NCI-H1417 treated with DMSO at 0.1 percent for 48 hours (cell line): Measurements from ENCODE around the gene UNK.
"Not testable (repeated sequence)": the region's sequence is repeated elsewhere in the genome, so short reads cannot be mapped to it uniquely, and the experiment has no call there.

ENCODE experiments used
- DNase-seq: peaks from one replicate; lab custom pipeline; 2025; lab: John Stamatoyannopoulos, UW

The UNK gene

GRCh38 chr17:75807861-75808260, 23.3 kb downstream of the UNK start:
- DNase-seq, result no peak

DNA sequence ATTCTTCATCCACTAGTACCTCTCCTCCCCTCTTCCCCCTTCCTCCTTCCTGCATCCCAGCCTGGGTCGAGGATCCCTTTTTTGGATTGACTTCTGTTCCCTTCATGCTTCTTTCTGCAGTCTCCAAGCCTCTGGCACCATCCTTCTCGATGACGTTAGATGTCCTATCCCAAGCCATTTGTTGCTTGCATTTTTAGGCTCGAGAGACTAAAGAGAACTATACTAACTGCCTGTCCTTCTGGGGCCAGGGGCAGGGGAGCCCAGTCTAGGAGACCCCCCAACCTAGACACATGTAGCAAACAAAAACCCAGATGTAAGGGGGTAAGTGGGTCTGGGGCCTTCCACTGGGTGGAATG, 23.9 kb downstream of the UNK start:
- no peak for DNase-seq

DNA sequence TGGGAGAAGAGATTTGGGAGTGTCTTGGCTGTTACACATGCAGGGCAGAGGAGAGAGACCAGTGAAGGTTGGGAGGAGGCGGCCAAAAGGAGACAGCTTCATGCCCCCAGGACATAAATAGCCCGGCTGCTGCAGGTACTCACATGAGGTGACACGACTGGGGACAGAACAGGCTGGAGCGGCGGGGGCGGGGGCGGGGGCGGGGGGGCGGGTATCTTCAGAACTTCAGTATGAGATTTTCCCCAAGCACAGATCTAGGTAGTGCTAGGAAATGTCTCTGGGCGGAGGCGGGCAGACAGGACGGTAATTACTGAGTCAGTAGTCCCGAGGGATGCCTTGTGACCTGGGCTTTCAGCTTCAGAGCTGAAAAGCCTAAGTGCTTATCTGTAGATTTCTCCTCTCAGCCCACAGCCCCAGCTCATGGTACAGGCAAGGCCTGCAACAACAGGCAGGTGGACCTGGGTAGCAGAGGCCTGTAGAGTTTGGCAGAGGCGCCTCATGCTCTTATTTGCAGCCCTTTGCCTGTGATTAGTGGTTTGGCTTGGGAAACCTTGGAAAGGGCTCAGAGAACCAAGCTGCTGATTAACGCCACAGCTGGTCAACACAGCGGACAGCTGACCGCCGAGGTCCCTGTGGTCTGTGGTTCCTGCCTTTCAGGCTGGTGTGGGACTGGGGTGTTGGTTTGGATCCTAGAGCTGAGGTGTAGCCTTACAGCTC, 24.5 kb downstream of the UNK start:
- no peak for DNase-seq

- DNase-seq, result no peak
These were observed 25.1 kb downstream of the UNK start for GRCh38 chr17:75809631-75810111.

- no peak for DNase-seq
These were observed 25.6 kb downstream of the UNK start for GRCh38 chr17:75810216-75810615.

DNA sequence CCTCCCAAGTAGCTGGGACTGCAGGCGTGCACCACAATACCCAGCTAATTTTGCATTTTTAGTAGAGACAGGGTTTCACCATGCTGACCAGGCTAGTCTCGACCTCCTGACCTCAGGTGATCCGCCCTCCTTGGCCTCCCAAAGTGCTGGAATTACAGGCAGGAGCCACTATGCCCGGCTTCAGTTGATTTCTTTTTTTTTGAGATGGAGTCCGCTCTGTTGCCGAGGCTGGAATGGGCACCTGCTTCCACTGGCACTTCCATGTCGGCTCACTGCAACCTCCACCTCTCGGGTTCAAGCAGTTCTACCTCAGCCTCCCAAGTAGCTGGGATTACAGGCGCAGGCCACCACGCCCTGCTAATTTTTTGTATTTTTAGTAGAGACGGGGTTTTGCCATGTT, 26.1 kb downstream of the UNK start:
- not testable (repeated sequence) for DNase-seq

- DNase-seq, result no peak
These were observed 26.6 kb downstream of the UNK start for GRCh38 chr17:75811174-75811573.

GRCh38 chr17:75812096-75813013, 27.7 kb downstream of the UNK start:
- DNase-seq, result no peak

- DNase-seq, result no peak
These were observed 28.7 kb downstream of the UNK start for GRCh38 chr17:75813081-75814020.

DNA sequence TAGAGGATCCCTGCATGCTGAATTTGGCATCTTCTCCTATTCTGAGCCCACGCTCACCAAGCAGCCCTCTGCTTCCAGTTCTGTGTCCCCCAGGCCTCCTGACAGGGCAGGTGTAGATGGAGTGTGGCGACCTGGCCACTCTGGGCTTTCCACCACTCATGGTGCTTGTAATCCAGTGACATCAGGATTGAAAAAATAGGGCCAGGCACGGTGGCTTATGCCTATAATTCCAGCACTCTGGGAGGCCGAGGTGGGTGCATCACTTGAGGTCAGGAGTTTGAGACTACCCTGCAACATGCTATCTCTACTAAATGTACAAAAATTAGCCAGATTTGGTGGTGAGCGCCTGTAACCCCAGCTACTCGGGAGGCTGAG, 29.4 kb downstream of the UNK start:
- DNase-seq, result no peak

- DNase-seq, result no peak
These were observed 30.3 kb downstream of the UNK start for GRCh38 chr17:75814900-75815373.

- no peak for DNase-seq
These were observed 30.8 kb downstream of the UNK start for GRCh38 chr17:75815399-75815798.

- no peak for DNase-seq
These were observed 32.1 kb downstream of the UNK start for GRCh38 chr17:75816693-75817092.

DNA sequence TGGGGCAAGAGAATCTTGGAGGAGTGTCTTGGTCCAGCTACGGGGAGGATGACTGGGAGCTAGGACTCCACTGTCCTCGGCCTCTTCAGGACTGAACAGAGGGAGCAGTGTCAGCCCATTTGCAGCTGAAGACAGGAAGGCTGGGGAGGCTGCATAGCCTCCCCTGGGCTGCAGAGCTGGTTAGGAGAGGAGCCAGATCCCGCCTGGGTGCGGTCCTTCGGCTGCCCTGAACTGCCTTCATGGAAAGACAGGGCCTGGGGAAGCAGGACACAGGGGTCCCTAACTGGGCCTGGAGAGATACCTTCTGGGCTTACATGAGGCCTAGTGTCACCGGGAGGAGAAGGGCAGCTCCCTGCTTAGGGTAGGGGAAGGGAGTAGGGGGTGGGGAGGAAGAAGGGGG, 33.0 kb downstream of the UNK start:
- DNase-seq, result no peak

GRCh38 chr17:75818326-75818885, 33.8 kb downstream of the UNK start:
- DNase-seq, result no peak

GRCh38 chr17:75819116-75819515, 34.5 kb downstream of the UNK start:
- DNase-seq, result no peak

DNA sequence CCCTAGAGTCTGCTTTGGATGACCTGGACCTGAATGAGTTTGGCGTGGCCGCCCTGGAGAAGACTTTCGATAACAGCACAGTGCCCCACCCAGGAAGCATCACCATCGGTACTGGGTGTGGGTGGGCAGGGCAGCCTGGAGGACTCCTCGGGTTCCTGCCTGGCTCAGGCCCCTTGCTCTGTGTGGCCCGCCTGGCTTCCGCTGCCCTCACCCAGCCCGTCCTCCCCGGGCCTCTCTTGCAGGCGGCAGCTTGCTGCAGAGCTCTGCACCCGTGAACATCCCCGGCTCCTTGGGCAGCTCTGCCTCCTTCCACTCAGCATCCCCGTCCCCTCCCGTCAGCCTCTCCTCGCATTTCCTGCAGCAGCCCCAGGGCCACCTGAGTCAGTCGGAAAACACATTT, 35.1 kb downstream of the UNK start:
- no peak for DNase-seq

DNA sequence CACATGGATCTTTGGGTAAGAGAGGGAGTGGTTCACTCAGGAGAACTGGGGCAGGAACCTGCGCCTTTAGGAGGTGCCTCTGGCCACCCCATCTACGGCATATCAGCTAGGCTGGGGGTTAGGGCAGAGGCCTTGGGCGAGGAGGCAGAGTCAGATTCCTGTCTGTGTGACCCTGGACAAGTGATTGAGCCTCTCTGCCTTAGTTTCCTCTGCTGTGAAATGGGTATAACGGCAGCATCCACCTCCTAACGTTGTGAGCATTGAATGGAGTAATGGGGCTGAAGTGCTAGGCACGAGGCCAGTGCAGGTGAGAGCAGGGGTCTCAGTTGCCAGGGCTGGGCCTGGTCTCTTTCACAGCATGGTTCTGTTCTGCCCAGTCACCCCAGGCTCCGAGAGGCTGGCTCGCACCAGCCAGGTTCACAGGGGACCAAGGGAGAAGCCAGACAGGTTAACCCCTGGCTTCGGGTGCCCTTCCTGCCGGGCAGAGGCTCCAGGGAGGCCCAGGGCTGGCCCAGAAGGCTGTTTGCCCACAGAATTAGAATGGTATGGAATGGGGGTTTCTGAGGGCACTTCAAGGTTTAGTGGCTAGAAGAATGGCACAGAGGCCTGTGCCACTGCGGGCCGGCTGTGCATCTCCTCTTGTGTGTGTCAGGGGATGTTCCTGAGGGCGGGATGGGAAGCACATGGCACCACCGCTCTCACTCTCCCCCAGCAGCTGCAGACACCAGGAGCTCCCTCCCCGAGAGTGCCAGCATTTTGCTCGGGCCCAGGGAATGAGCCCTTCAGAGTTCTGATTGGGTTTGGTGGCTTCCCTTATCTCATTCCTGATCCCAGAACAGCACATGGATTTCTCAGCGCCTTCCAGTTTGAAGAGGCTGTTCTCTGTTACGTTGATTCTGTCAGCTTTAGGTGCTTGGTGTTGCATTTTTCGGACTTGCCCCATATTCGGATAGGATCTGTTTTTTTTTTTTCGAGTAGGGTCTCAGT, 35.8 kb downstream of the UNK start:
- DNase-seq, result no peak

DNA sequence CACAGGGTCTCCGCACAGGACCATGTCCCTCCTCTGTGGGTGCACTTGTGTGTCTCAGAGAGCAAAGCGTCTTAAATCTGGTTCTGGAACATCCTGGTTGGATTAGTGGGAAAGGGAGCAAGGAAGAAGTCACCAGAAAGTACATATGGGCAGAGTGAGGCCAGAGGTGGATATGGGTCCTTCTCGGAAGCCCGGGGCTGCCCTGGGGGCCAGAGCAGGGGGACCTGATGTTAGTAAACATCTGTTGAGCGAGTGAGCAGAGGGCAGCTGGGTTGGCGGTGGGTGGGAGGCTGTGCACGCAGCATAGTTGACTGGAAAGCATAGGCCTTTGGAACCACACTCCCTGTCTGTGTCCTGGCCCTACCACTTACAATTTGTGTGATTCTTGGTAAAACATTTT, 36.9 kb downstream of the UNK start:
- no peak for DNase-seq

GRCh38 chr17:75822119-75822799, 37.7 kb downstream of the UNK start:
- DNase-seq, result no peak
